GM15510 (cell line): ENCODE data around the gene ITSN1.

ENCODE experiments used
- POLR2A ChIP-seq: IDR thresholded peaks from 3 replicates; pipeline ENCODE4 v1.6.1; 2011; ENCODE audit warnings: borderline replicate concordance; ENCODE audit not compliant: insufficient read length; ENCODE audit errors: extremely low read depth

The ITSN1 gene

DNA sequence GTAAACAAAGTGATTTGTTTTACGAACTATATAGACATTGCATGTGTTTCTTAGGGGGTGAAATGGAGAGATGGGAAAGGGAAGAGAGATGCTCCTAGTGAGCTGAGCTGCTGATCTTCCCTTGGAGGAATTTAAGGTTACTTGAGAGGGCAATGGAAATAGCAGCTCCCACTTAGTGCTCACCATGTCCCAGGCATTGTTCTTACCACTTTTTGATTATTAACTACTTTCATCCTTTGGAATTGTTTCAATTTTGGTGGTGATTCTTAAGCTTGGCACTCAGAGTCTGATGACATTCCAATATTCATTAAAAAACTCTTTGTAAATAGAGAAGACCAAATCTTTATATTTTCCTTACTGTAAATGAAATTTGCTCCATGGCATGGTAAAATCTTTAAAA lies 124.9 kb downstream of the ITSN1 start:
- TF ChIP-seq POLR2A, result no peak

DNA sequence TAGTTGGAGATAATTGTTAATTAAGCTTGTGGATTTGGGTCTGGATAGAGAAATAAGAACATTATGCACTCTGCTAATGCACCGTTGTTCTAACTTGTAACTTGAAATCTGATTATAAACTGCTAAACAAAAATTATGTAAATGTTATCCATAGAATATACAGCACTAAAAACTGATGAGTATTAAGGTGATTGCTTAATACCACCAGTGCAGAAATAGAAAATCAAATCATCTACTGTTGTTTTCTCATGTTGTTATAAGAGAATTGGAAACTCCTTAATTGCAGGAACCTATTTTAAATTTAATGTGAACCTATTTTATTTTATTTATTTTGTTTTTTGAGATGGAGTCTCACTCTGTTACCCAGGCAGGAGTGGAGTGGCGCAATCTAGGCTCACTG lies 125.7 kb downstream of the ITSN1 start:
- no peak for TF ChIP-seq POLR2A

DNA sequence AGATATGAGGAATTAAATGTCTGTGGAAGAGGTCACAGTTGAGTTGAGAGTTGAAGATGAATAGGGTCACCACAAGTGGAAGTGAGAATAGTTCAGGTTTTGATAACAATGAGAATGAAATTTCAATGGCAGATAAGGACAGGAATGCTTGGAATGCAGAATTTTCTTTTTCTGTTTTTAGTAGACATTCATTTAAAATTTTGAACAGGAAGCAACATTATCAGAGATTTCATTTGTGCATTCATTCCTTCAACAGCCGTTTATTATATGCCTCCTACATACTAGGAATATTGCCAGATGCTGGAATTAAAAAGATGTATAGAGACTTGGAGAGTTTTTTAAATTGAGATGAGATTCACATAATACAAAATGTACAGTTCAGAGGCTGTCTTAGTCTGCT lies 126.8 kb downstream of the ITSN1 start:
- TF ChIP-seq POLR2A, result no peak

DNA sequence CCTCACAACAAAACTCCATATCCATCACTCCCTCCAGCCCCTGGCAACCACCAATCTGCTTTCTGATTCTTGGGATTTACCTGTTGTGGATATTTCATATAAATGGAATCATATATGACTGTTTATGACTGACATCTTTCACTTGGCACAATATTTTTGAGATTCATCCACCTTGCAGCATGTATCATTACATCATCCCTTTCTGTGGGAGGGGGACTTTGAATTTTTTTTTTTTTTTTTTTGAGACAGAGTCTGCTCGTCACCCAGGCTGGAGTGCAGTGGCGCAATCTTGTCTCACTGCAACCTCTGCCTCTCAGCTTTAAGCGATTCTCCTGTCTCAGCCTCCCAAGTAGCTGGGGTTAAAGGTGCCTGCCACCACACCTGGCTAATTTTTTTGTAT lies 128.2 kb downstream of the ITSN1 start:
- TF ChIP-seq POLR2A, result no peak

GRCh38 chr21:33771976-33772375 lies 129.7 kb downstream of the ITSN1 start:
- TF ChIP-seq POLR2A, result no peak

DNA sequence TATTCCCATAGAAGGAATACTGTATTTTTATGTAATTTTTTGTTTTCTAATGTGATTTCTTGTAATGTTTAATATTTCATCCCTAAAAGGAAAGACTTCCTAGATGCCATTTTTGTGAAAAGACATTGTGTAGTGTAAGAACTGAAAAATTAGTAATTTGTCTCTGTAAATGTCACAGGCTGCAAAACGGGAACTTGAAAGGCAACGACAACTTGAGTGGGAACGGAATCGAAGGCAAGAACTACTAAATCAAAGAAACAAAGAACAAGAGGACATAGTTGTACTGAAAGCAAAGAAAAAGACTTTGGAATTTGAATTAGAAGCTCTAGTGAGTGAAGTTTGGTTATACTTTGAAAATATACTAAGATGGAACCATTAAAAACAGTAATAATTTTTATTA lies 132.2 kb downstream of the ITSN1 start:
- no peak for TF ChIP-seq POLR2A

DNA sequence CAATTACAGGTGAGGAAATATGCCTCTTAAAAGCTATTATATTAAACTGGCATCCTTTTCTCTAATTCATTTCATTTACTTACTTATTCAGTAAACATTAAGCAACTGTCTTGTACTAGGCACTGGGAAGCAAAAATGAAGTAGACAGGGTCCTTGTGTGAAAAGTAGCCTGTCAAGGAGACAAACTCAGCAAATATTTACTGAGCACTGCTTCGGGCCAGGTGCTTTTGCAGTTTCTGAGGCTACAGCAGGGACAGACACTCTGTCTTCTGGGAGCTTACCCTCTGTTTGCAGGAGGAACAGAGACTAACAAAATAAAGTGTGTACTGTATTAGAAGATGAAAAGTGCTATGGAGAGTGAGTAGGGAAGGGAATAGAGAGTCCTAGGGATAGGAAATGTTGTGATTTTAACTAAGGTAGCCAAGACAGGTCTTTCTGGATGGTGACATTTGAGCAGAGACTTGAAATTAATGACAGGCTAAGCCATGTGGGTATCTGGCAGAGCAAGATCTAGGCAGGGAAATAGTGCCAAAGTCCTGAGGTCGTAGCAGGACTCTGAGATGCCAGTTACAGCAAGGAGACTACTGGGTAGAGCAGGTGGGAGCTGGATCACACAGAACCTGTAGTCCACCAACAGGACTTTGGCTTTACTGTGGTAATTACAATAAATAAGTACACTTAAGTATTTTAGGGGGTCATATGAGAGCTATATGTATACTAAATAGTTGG lies 133.0 kb downstream of the ITSN1 start:
- no peak for TF ChIP-seq POLR2A

DNA sequence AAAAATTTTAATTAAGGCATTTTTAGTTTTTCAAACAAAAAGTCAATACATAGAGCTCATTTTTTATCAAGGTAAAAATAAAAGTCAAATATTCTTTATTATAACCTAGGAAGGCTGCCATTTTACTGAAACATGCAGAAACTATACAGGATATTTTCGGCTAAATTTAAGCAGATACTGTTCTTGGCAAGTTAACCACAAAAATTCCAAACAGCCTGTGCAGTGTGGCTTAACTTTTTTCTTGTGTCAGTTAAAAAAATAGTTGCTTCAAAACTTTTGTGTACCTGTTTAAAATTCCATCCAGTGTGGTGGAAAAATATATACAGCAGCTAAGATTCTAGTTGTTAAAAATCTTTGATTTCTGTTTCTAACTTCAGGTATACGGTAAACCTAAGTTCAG lies 138.3 kb downstream of the ITSN1 start:
- no peak for TF ChIP-seq POLR2A

DNA sequence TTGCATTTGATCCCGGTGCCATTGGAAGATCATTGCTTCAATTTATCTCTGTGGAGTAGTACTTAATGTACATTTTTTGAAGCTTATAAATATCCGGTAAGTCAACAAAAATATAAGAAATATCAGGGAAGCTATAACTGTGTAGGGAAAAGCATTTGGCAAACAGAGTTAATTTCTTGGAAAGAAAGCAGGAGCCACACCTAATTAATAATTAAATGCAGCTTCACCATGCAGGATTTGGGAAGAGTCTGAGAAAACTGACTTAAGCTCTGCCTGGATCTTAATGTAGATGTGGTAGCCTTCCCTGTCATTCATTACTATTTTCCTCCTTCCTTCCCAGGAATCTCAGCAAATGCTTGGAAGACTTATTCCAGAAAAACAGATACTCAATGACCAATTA lies 138.8 kb downstream of the ITSN1 start:
- no peak for TF ChIP-seq POLR2A

- no peak for TF ChIP-seq POLR2A
Measured at GRCh38 chr21:33783187-33783979, 141.1 kb downstream of the ITSN1 start.

DNA sequence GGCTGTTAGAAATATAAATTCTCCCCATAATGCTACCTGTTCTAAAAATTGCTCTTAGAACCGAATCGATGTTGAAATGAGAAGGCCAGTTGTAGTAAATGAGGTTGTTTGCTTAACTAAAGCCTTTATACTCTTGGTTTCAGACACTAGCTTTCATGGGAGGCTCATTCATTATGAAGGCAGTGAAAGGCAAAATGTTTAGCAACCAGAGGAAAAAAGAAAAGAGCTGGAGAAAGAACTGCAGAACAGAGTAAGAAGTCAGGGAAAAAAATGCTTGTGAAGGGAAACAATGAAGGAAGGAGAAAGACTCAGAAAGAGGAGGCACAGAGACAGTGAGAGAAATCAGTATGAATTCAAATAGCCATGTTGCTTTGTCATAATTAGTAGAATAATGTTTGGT lies 145.1 kb downstream of the ITSN1 start:
- no peak for TF ChIP-seq POLR2A

DNA sequence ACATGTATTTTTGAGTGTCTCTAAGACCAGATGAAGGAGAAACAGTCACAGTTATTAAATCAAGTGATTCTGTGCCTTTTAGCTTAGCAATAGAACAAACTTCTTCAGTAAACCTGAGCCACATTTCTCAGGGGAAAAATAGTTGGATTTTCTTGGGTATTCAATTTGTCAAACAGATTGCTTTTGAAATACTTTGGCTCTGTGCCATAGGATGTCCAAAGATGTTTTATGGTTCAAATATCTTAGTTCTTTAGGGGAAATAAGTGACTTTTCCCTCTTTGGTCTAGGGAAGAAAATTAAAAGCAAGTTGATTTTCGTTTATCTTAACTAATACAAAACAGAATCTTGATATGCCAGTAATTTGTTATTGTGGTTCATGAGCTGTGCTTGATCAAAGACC lies 147.4 kb downstream of the ITSN1 start:
- no peak for TF ChIP-seq POLR2A

GRCh38 chr21:33791073-33791472 lies 148.8 kb downstream of the ITSN1 start:
- TF ChIP-seq POLR2A, result no peak

DNA sequence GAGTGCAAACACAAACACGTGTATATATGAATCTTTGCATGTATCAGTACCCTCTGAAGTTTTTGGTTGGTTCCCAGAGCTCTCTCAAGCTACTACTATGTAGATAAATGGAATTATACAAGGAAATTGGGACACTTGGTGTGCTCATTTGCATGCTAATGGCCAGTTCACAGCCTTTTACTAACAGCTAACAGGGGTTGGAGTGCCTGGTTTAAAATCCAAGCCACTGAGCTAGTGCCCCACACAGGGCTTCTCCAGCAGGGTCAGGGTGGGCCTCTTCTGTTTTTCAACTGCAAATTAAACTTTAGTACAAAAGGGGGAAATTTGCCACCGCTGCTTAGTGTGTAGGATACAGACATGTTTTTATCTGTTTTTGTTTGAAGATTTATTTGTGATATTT lies 152.3 kb downstream of the ITSN1 start:
- TF ChIP-seq POLR2A, result no peak

- TF ChIP-seq POLR2A, result no peak
Measured at GRCh38 chr21:33797565-33797964, 155.3 kb downstream of the ITSN1 start.

DNA sequence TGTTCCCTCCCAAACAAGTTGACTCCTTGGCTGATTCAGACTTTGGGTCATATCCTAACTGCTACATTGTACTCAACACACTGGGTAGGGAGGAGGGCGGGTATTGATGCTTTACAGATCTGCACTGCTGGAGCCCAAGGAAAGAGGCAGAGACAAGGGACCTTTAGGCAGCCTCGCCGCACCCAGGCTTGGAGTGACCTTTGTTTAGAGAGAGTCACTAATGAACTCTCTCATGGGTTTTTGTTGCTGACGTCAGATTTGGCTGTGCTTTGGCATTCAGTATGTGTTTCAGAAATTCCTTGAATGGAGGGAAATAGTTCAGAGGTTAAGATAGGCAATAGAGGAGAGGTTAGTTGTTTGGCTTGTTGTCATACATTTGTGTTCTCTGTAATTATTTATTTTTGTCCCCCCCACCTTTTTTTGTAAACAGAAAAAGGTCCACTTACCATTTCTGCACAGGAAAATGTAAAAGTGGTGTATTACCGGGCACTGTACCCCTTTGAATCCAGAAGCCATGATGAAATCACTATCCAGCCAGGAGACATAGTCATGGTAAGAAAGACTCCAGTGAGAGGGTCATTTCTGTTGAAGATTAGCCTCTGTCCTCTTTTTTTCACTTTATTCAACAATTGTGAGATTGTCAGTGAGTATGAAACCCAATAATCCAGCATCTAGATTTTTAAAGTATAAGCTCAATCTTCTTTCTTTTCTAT lies 157.2 kb downstream of the ITSN1 start:
- no peak for TF ChIP-seq POLR2A

- no peak for TF ChIP-seq POLR2A
Measured at GRCh38 chr21:33800753-33801423, 158.6 kb downstream of the ITSN1 start.
